Endothelial cell of umbilical vein (primary cell): Measurements from ENCODE around the gene LSG1.

Experiments
- CTCF ChIP-seq, 2 donors: IDR thresholded peaks; 1 replicate in 1 of 2; 2 replicates in 1 of 2; pipeline ENCODE4 v1.5.1; 2011; ENCODE audit warnings: low read length in 2 of 2, mild to moderate bottlenecking in 2 of 2, moderate library complexity in 2 of 2, control low read depth in 1 of 2, inconsistent platforms in 1 of 2, low read depth in 1 of 2; ENCODE audit not compliant: insufficient read depth in 1 of 2; ENCODE audit errors: extremely low read depth in 1 of 2
- EZH2 ChIP-seq: IDR thresholded peaks from 2 replicates; pipeline ENCODE4 v1.6.1; 2012; ENCODE audit warnings: borderline replicate concordance, low read depth, mild to moderate bottlenecking, moderate library complexity, low read length, inconsistent platforms; ENCODE audit not compliant: severe bottlenecking
- POLR2A ChIP-seq: IDR thresholded peaks from 2 replicates; pipeline ENCODE4 v1.6.1; 2012; ENCODE audit warnings: low read depth, mild to moderate bottlenecking, control low read depth, low read length

GRCh38 chr3:194617827-194618226, 54.2 kb downstream of the LSG1 start:
- TF ChIP-seq POLR2A = no peak
- TF ChIP-seq EZH2 = no peak
- TF ChIP-seq CTCF (IDR thresholded peaks at IDR 0.05; ENCODE audit: extremely low read depth in 1 of 2, insufficient read depth in 1 of 2, low read depth in 1 of 2, low read length in 2 of 2) = no peak
